ENCODE results near the gene BCL3. TPM values are rescaled to one million over a fixed set of nuclear protein-coding genes. Genes with fewer than 3 reads are reported as not detected.

BCL3 gene
- total RNA-seq, 2 experiments from 2014 or later, result 38.7 to 40.2 TPM

Small RNA genes lying within 50 kb of the gene (microRNA-seq; reads per million reads assigned to microRNA genes)
- gene MIR8085 (ENCODE audit: borderline microRNAs expressed, borderline replicate concordance), result not detected

Other genes starting within 250 kb of the BCL3 start
- 10 to 100 TPM in 1 of 2 experiments, 1 to 10 TPM in 1; 9.6 to 11.7 TPM for gene ZNF180, start 248.2 kb upstream of the BCL3 start, total RNA-seq
- not detected for gene CEACAM20, start 219.0 kb upstream of the BCL3 start, total RNA-seq
- gene IGSF23, start 135.1 kb upstream of the BCL3 start, total RNA-seq, result not detected
- 1 to 10 TPM; 1.9 TPM for gene PVR, start 104.8 kb upstream of the BCL3 start, total RNA-seq
- under 1 TPM in 1 of 2 experiments, not detected in 1; 0.23 TPM for gene CEACAM19, start 77.2 kb upstream of the BCL3 start, total RNA-seq
- not detected for gene CEACAM16, start 49.6 kb upstream of the BCL3 start, total RNA-seq
- gene CBLC, start 29.2 kb downstream of the BCL3 start, total RNA-seq, result not detected
- not detected for gene BCAM, start 60.4 kb downstream of the BCL3 start, total RNA-seq
- gene NECTIN2, start 97.6 kb downstream of the BCL3 start, total RNA-seq, result not detected
- gene TOMM40, start 142.5 kb downstream of the BCL3 start, total RNA-seq, result 10 to 100 TPM; 55.7 to 65.3 TPM
- gene APOE, start 157.1 kb downstream of the BCL3 start, total RNA-seq, result under 1 TPM; 0.45 to 0.75 TPM
- gene APOC1, start 165.9 kb downstream of the BCL3 start, total RNA-seq, result not detected
- gene APOC4, start 193.5 kb downstream of the BCL3 start, total RNA-seq, result not detected
- gene APOC2, start 197.3 kb downstream of the BCL3 start, total RNA-seq, result not detected
- gene CLPTM1, start 206.7 kb downstream of the BCL3 start, total RNA-seq, result 10 to 100 TPM; 70.6 to 72.8 TPM

Data from activated CD4-positive, alpha-beta T cell treated with anti-CD3 and anti-CD28 coated beads, Interleukin-2, amount 10 ng/mL, durations not matched to agents 7 days and 5 days (primary cell).